HepG2 (cell line): Measurements from ENCODE around the gene CSNK2A1. TPM values are rescaled to one million over a fixed set of nuclear protein-coding genes. Genes with fewer than 3 reads are reported as not detected.

Experiments
- ATAC-seq: fragments of 200-7000 bp; cut with Tn5 transposase; 3 replicates; pipeline ENCODE4 v1.9.1; 2020; ENCODE audit warnings: mild to moderate bottlenecking, moderate library complexity
- BruUV-seq: library from RNA; stranded (reverse); fragments of 400-500 nt; replicated peaks from 2 replicates; lab custom pipeline; 2021; lab: Mats Ljungman, UMichigan
- CTCF ChIA-PET: fragments of 300-600 bp; formaldehyde crosslinking; extraction: SDS; loops from one replicate; lab custom pipeline; 2021; ENCODE audit warnings: low total read pairs, inconsistent platforms, low intra/inter-chr PET ratio; lab: Yijun Ruan, JAX
- POLR2A ChIA-PET: fragments of 350-600 bp; sonication (Branson Sonifier 250); formaldehyde crosslinking; loops from one replicate; lab custom pipeline; 2020; ENCODE audit warnings: antibody characterized with exemption, inconsistent platforms; lab: Yijun Ruan, JAX
- DNase-seq: peaks from one replicate; pipeline ENCODE4 v3.0.0-alpha.2; 2015; ENCODE audit warnings: low spot score
- FAIRE-seq: peaks from 3 replicates; lab custom pipeline; 2011; peaks lifted over from hg19 to GRCh38; lab: Jason Lieb, UNC
- H2AFZ ChIP-seq: one replicate; pipeline ENCODE4 v1.6.1; 2011; ENCODE audit warnings: low read length, inconsistent platforms
- H3K27ac ChIP-seq: fragments of 300-600 bp; 3 replicates; pipeline ENCODE4 v1.8.0; 2011; ENCODE audit warnings: mixed run types, mild to moderate bottlenecking, mixed read lengths, low read length, inconsistent platforms; ENCODE audit not compliant: insufficient read depth; ENCODE audit errors: extremely low read length
- H3K27me3 ChIP-seq, 2 experiments: fragments of 200-600 bp in 1 of 2; 2 replicates in 1 of 2; 3 replicates in 1 of 2; pipeline versions ENCODE4 v1.6.0 to v1.8.0; 2011; ENCODE audit warnings: low read length in 2 of 2, mild to moderate bottlenecking in 2 of 2, moderate library complexity in 2 of 2, inconsistent platforms in 1 of 2; ENCODE audit not compliant: insufficient read depth in 2 of 2, control insufficient read depth in 1 of 2
- H3K36me3 ChIP-seq, 2 experiments: fragments of 200-600 bp in 1 of 2; replicated peaks in 1 of 2; 2 replicates in 1 of 2; 3 replicates in 1 of 2; pipeline versions ENCODE4 v1.5.1 to v1.8.0; 2011; ENCODE audit warnings: low read length in 2 of 2, inconsistent platforms in 1 of 2; ENCODE audit not compliant: insufficient read depth in 2 of 2, control insufficient read depth in 1 of 2
- H3K4me1 ChIP-seq: 2 replicates; pipeline ENCODE4 v1.5.1; 2012; ENCODE audit warnings: low read length, inconsistent platforms; ENCODE audit not compliant: insufficient read depth
- H3K4me2 ChIP-seq: 2 replicates; pipeline ENCODE4 v1.6.0; 2011; ENCODE audit warnings: low read depth, low read length, inconsistent platforms
- H3K4me3 ChIP-seq, 3 experiments: fragments of 200-600 bp in 1 of 3; sonication (generic), shearing (Covaris generic) in 1 of 3; replicated peaks in 1 of 3; 2 replicates each; pipeline ENCODE4 v1.5.1; 2011 to 2016; ENCODE audit warnings: low read length in 3 of 3, inconsistent platforms in 2 of 3, low read depth in 2 of 3, mild to moderate bottlenecking in 2 of 3, control low read depth in 1 of 3, mixed read lengths in 1 of 3; ENCODE audit not compliant: insufficient read depth in 1 of 3
- H3K79me2 ChIP-seq: one replicate; pipeline ENCODE4 v1.6.1; 2011; ENCODE audit warnings: low read length, inconsistent platforms; ENCODE audit not compliant: insufficient read depth
- H3K9ac ChIP-seq: 2 replicates; pipeline ENCODE4 v1.6.0; 2011; ENCODE audit warnings: mild to moderate bottlenecking, low read depth, low read length, inconsistent platforms; ENCODE audit not compliant: insufficient read depth
- H3K9me3 ChIP-seq: 2 replicates; pipeline ENCODE4 v1.5.1; 2012; ENCODE audit warnings: mild to moderate bottlenecking, low read length
- H4K20me1 ChIP-seq: 2 replicates; pipeline ENCODE4 v1.6.0; 2011; ENCODE audit warnings: inconsistent platforms, mild to moderate bottlenecking, low read length, moderate library complexity; ENCODE audit not compliant: insufficient read depth
- WGBS: methylation state at CpG from one replicate; pipeline ENCODE4 v1.1.6; 2017; ENCODE audit warnings: low lambda C conversion rate; 5-methylcytosine and 5-hydroxymethylcytosine counted together
- in situ Hi-C: cut with HindIII; loops from 2 replicates; pipeline ENCODE4 v1.10.0; 2017; ENCODE audit warnings: low pct_unique_long_range_greater_than_20kb; ENCODE audit not compliant: extremely low pct_ligation_motif_present
- intact Hi-C: fragments of 100-400 bp; cut with micrococcal nuclease; formaldehyde crosslinking; loops from one replicate; pipeline ENCODE4 v1.10.0; 2022; ENCODE audit not compliant: unreplicated experiment
- polyA plus RNA-seq, 8 experiments: library from polyadenylated mRNA; depleted of rRNA in 3 of 8; stranded (reverse) in 7 of 8; unstranded in 1 of 8; fragments of >200 nt; fragmentation: Illumina TruSeq in 4 of 8; extraction: Trizol in 4 of 8; gene quantifications; 2 replicates each; pipeline versions ENCODE4 v1.2.1 to v1.2.3, GENCODE V29; 2011 to 2016; ENCODE audit warnings: low read depth in 4 of 8, missing spikeins in 1 of 8, mixed read lengths in 1 of 8; ENCODE audit not compliant: insufficient read depth in 1 of 8
- total RNA-seq, 5 experiments: library from RNA; depleted of rRNA; stranded (reverse); fragments of >200 nt; fragmentation: Illumina TruSeq; extraction: Trizol; gene quantifications; 2 replicates each; pipeline ENCODE4 v1.2.3, GENCODE V29; 2016; ENCODE audit warnings: low read depth in 1 of 5
- TF ChIP-seq, protein P1 (sequence below): sonication (generic); formaldehyde crosslinking; IDR thresholded peaks from one replicate; pipeline ENCODE4 v1.5.1; 2020; ENCODE audit warnings: mild to moderate bottlenecking, missing genetic modification reagents; ENCODE audit errors: not compliant biosample characterization
- TF ChIP-seq, protein P2 (sequence below), 2 experiments: fragments of 450-650 bp in 1 of 2; sonication (generic) in 1 of 2; formaldehyde crosslinking; IDR thresholded peaks; 2 replicates each; pipeline versions ENCODE4 v1.5.0 to v1.8.0; 2020 to 2022; ENCODE audit warnings: mild to moderate bottlenecking in 1 of 2, missing genetic modification reagents in 1 of 2

Gene CSNK2A1
- total and polyA plus RNA-seq, 2 of the 13 experiments (the other 11 are each of a cell fraction or from before 2014, with no cell fraction given), result 153 to 231 TPM

DNA sequence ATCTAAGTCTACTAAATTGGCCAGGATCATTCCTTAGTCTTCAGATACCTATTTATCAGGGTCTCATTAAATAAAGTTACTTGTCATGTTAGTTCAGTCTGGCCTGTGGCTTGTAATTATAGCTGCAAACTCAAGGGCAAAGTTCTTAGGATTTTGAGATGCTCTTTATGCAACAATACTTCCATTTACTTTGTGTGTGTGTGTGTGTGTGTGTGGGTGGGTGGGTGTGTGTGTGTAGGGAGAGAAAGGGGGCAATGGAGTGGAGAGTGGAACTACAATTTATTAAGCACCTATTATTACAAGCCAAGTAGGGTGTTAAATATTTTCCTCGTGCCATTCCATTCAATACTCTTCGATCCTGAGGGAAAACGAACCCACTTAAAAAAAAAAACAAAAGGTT lies 63.5 kb downstream of the CSNK2A1 start:
- Histone ChIP-seq H4K20me1 (no peaks in the 10 kb centered on the region), H2AFZ (no peak overlapping the region), H3K4me2 (no peak overlapping the region), H3K9me3 (no peaks in the 10 kb centered on the region), H3K27ac (no peak overlapping the region), H3K36me3 (peaks cover 28 to 52% of the 10 kb centered on the region in 2 experiments), H3K4me1 (peaks cover 55% of the 10 kb centered on the region), H3K4me3 (no peak overlapping the region), H3K27me3 (no peaks in the 10 kb centered on the region), H3K79me2 (no peaks in the 10 kb centered on the region), H3K9ac (no peak overlapping the region)
- FAIRE-seq (no peak), ATAC-seq (no peak), DNase-seq (no peak)
- intact Hi-C loops (no loop called here), in situ Hi-C loops (loop anchor here (5.0 kb wide), 1 partner anchor 128 kb away; no protein-coding TSS in a partner anchor)
- 76% methylated on average over 3 of the region's 3 CpGs for WGBS
- no TSS peak for BruUV-seq
- TF ChIP-seq, protein P1, sequence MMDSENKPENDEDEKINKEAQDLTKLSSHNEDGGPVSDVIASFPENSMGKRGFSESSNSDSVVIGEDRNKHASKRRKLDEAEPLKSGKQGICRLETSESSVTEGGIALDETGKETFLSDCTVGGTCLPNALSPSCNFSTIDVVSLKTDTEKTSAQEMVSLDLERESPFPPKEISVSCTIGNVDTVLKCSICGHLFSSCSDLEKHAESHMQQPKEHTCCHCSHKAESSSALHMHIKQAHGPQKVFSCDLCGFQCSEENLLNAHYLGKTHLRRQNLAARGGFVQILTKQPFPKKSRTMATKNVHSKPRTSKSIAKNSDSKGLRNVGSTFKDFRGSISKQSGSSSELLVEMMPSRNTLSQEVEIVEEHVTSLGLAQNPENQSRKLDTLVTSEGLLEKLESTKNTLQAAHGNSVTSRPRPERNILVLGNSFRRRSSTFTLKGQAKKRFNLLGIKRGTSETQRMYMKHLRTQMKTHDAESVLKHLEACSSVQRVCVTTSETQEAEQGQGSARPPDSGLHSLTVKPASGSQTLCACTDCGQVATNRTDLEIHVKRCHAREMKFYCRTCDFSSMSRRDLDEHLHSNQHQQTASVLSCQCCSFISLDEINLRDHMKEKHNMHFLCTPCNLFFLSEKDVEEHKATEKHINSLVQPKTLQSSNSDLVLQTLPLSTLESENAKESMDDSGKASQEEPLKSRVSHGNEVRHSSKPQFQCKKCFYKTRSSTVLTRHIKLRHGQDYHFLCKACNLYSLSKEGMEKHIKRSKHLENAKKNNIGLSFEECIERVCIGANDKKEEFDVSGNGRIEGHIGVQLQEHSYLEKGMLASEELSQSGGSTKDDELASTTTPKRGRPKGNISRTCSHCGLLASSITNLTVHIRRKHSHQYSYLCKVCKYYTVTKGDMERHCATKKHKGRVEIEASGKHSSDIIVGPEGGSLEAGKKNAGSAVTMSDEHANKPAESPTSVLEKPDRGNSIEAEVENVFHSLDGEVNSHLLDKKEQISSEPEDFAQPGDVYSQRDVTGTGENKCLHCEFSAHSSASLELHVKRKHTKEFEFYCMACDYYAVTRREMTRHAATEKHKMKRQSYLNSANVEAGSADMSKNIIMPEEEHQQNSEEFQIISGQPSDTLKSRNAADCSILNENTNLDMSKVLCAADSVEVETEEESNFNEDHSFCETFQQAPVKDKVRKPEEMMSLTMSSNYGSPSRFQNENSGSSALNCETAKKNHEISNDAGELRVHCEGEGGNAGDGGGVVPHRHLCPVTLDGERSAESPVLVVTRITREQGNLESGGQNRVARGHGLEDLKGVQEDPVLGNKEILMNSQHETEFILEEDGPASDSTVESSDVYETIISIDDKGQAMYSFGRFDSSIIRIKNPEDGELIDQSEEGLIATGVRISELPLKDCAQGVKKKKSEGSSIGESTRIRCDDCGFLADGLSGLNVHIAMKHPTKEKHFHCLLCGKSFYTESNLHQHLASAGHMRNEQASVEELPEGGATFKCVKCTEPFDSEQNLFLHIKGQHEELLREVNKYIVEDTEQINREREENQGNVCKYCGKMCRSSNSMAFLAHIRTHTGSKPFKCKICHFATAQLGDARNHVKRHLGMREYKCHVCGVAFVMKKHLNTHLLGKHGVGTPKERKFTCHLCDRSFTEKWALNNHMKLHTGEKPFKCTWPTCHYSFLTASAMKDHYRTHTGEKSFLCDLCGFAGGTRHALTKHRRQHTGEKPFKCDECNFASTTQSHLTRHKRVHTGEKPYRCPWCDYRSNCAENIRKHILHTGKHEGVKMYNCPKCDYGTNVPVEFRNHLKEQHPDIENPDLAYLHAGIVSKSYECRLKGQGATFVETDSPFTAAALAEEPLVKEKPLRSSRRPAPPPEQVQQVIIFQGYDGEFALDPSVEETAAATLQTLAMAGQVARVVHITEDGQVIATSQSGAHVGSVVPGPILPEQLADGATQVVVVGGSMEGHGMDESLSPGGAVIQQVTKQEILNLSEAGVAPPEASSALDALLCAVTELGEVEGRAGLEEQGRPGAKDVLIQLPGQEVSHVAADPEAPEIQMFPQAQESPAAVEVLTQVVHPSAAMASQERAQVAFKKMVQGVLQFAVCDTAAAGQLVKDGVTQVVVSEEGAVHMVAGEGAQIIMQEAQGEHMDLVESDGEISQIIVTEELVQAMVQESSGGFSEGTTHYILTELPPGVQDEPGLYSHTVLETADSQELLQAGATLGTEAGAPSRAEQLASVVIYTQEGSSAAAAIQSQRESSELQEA, result no peak
- TF ChIP-seq, protein P2, sequence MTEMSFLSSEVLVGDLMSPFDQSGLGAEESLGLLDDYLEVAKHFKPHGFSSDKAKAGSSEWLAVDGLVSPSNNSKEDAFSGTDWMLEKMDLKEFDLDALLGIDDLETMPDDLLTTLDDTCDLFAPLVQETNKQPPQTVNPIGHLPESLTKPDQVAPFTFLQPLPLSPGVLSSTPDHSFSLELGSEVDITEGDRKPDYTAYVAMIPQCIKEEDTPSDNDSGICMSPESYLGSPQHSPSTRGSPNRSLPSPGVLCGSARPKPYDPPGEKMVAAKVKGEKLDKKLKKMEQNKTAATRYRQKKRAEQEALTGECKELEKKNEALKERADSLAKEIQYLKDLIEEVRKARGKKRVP (CRISPR knock-in tag; IDR thresholded peaks at IDR 0.05), result 0 out of 4 replicates have a peak, but pooled peaks of 1 of the 2 experiments have one; percentile 33
- POLR2A ChIA-PET, result no interaction called here
- CTCF ChIA-PET, result interaction anchor here (2.2 to 3.0 kb wide), 2 partner anchors 49 to 126 kb away, joined by 19 to 24 read pairs; no protein-coding TSS in a partner anchor
